GM23338 (cell line): ENCODE results near the gene KIAA0040. TPM values are rescaled to one million over a fixed set of nuclear protein-coding genes. Genes with fewer than 3 reads are reported as not detected.

Experiments used
- ATAC-seq: fragments of 200-7000 bp; cut with Tn5 transposase; 3 replicates; pipeline ENCODE4 v1.9.1; 2020
- DNase-seq: peaks from one replicate; pipeline ENCODE4 v3.0.0-alpha.2; 2015; ENCODE audit warnings: low spot score
- H2AFZ ChIP-seq: fragments of 200-600 bp; sonication (generic); 2 replicates; pipeline ENCODE4 v1.8.0; 2016; ENCODE audit warnings: antibody characterized with exemption, mild to moderate bottlenecking, moderate library complexity
- H3F3A ChIP-seq: fragments of 200-600 bp; sonication (generic); replicated peaks from 2 replicates; pipeline ENCODE4 v1.8.0; 2017; ENCODE audit warnings: antibody characterized with exemption, mixed run types, low read depth
- H3K27ac ChIP-seq: fragments of 200-600 bp; sonication (generic); 2 replicates; pipeline ENCODE4 v1.6.1; 2016; ENCODE audit warnings: low read depth
- H3K27me3 ChIP-seq: fragments of 200-600 bp; sonication (generic); 2 replicates; pipeline ENCODE4 v1.8.0; 2016; ENCODE audit warnings: mild to moderate bottlenecking, mixed run types, moderate library complexity; ENCODE audit not compliant: insufficient read depth
- H3K36me3 ChIP-seq: fragments of 200-600 bp; sonication (generic); 2 replicates; pipeline ENCODE4 v1.8.0; 2016; ENCODE audit warnings: mild to moderate bottlenecking; ENCODE audit not compliant: insufficient read depth
- H3K4me1 ChIP-seq: fragments of 200-600 bp; sonication (generic); 2 replicates; pipeline ENCODE4 v1.8.0; 2016; ENCODE audit warnings: mild to moderate bottlenecking, moderate library complexity; ENCODE audit not compliant: insufficient read depth
- H3K4me2 ChIP-seq: fragments of 200-600 bp; sonication (generic); 2 replicates; pipeline ENCODE4 v1.7.1; 2017; ENCODE audit warnings: mixed run types
- H3K4me3 ChIP-seq: fragments of 200-600 bp; sonication (generic); 2 replicates; pipeline ENCODE4 v1.6.1; 2016; ENCODE audit warnings: mixed run types
- H3K79me2 ChIP-seq: fragments of 200-600 bp; sonication (generic); replicated peaks from 2 replicates; pipeline ENCODE4 v1.8.0; 2017; ENCODE audit warnings: mild to moderate bottlenecking; ENCODE audit not compliant: insufficient read depth
- H3K9me2 ChIP-seq: fragments of 200-600 bp; sonication (generic); 2 replicates; pipeline ENCODE4 v1.8.0; 2017; ENCODE audit not compliant: insufficient read depth
- H4K20me1 ChIP-seq: fragments of 200-600 bp; sonication (generic); replicated peaks from 2 replicates; pipeline ENCODE4 v1.8.0; 2017; ENCODE audit warnings: mild to moderate bottlenecking; ENCODE audit not compliant: insufficient read depth
- H3K27ac Mint-ChIP-seq: 2 replicates; pipeline ENCODE4 v1.8.0; 2020; ENCODE audit warnings: inconsistent platforms, mild to moderate bottlenecking, moderate library complexity, mixed read lengths
- H3K27me3 Mint-ChIP-seq: 3 replicates; pipeline ENCODE4 v1.8.0; 2022; ENCODE audit warnings: low read depth, mild to moderate bottlenecking, moderate library complexity, mixed read lengths, inconsistent platforms; ENCODE audit not compliant: insufficient read depth, poor library complexity
- H3K36me3 Mint-ChIP-seq: 3 replicates; pipeline ENCODE4 v1.8.0; 2021; ENCODE audit warnings: low read depth, mild to moderate bottlenecking, inconsistent platforms, moderate library complexity, mixed read lengths
- H3K4me1 Mint-ChIP-seq: 3 replicates; pipeline ENCODE4 v1.8.0; 2020; ENCODE audit warnings: mild to moderate bottlenecking, inconsistent platforms, mixed read lengths
- H3K4me3 Mint-ChIP-seq: 3 replicates; pipeline ENCODE4 v1.8.0; 2021; ENCODE audit warnings: moderate library complexity, mild to moderate bottlenecking, inconsistent platforms, mixed read lengths
- H3K9me3 Mint-ChIP-seq: 3 replicates; pipeline ENCODE4 v1.8.0; 2020; ENCODE audit warnings: moderate library complexity, mild to moderate bottlenecking, inconsistent platforms, mixed read lengths
- CREB1 ChIP-seq: fragments of 250-450 bp; sonication (Bioruptor Pico); IDR thresholded peaks from 2 replicates; pipeline ENCODE4 v1.5.0; 2020; ENCODE audit warnings: low read depth, mild to moderate bottlenecking, moderate library complexity
- CTCF ChIP-seq, 2 experiments: fragments of 200-600 bp in 1 of 2; sonication (generic) in 1 of 2; conservative IDR thresholded peaks; 2 replicates each; pipeline versions ENCODE4 v1.5.1 to v1.6.1; 2016 to 2017; ENCODE audit warnings: antibody characterized with exemption in 2 of 2, low read depth in 2 of 2, mild to moderate bottlenecking in 2 of 2, moderate library complexity in 1 of 2
- ETS1 ChIP-seq: IDR thresholded peaks from 2 replicates; pipeline ENCODE4 v1.6.1; 2016; ENCODE audit warnings: antibody characterized with exemption
- EZH2 ChIP-seq: fragments of 200-600 bp; sonication (generic); IDR thresholded peaks from one replicate; pipeline ENCODE4 v1.8.0; 2017; ENCODE audit warnings: antibody characterized with exemption, mild to moderate bottlenecking, low read depth; ENCODE audit not compliant: unreplicated experiment
- EZH2phosphoT487 ChIP-seq: fragments of 200-600 bp; sonication (generic); IDR thresholded peaks from one replicate; pipeline ENCODE4 v1.8.1; 2018; ENCODE audit warnings: antibody characterized with exemption; ENCODE audit not compliant: unreplicated experiment
- JUNB ChIP-seq: IDR thresholded peaks from one replicate; pipeline ENCODE4 v1.6.1; 2016; ENCODE audit warnings: antibody characterized with exemption; ENCODE audit not compliant: unreplicated experiment
- NANOG ChIP-seq: IDR thresholded peaks from 2 replicates; pipeline ENCODE4 v1.6.1; 2016; ENCODE audit warnings: antibody characterized with exemption, borderline replicate concordance
- POLR2AphosphoS5 ChIP-seq: IDR thresholded peaks from 2 replicates; pipeline ENCODE4 v1.6.1; 2016; ENCODE audit warnings: antibody characterized with exemption, low read depth
- REST ChIP-seq: IDR thresholded peaks from one replicate; pipeline ENCODE4 v1.6.1; 2018; ENCODE audit warnings: antibody characterized with exemption; ENCODE audit not compliant: unreplicated experiment
- STAT1 ChIP-seq: IDR thresholded peaks from one replicate; pipeline ENCODE4 v1.6.1; 2016; ENCODE audit warnings: antibody characterized with exemption; ENCODE audit not compliant: unreplicated experiment
- ZNF114 ChIP-seq: fragments of 250-450 bp; sonication (Bioruptor Pico); IDR thresholded peaks from 2 replicates; pipeline ENCODE4 v1.5.0; 2020; ENCODE audit warnings: mild to moderate bottlenecking, moderate library complexity
- ZNF331 ChIP-seq: fragments of 250-450 bp; sonication (Bioruptor Pico); IDR thresholded peaks from 2 replicates; pipeline ENCODE4 v1.5.0; 2020; ENCODE audit warnings: low read depth, mild to moderate bottlenecking, moderate library complexity
- ZNF462 ChIP-seq: fragments of 250-450 bp; sonication (Bioruptor Pico); IDR thresholded peaks from 2 replicates; pipeline ENCODE4 v1.5.0; 2020; ENCODE audit warnings: mild to moderate bottlenecking, moderate library complexity
- polyA plus RNA-seq: library from polyadenylated mRNA; unstranded; fragments of >200 nt; fragmentation: Nextera tagmentation; extraction: Ambion mirVana; gene quantifications from 2 replicates; pipeline ENCODE4 v1.2.1, GENCODE V29; 2016
- total RNA-seq: library from RNA; depleted of rRNA; stranded (reverse); fragments of >200 nt; shearing (Covaris generic); gene quantifications from 2 replicates; pipeline ENCODE4 v1.2.3, GENCODE V29; 2014

Gene KIAA0040
- total and polyA plus RNA-seq, 2 experiments from 2014 or later = 7.0 to 11.9 TPM

GRCh38 chr1:175210744-175211143 lies 18.2 kb upstream of the KIAA0040 start:
- Histone ChIP-seq H3K4me3 (no peak overlapping the region), H3K27ac (no peak overlapping the region), H3K4me1 (no peaks in the 10 kb centered on the region), H3K9me2 (no peaks in the 10 kb centered on the region), H4K20me1 (no peaks in the 10 kb centered on the region), H3K27me3 (no peaks in the 10 kb centered on the region), H3F3A (no peaks in the 10 kb centered on the region), H3K36me3 (no peaks in the 10 kb centered on the region), H2AFZ (no peak overlapping the region), H3K4me2 (no peak overlapping the region), H3K79me2 (no peaks in the 10 kb centered on the region)
- Mint-ChIP-seq H3K27ac (no peak overlapping the region), H3K27me3 (no peaks in the 10 kb centered on the region), H3K4me1 (no peaks in the 10 kb centered on the region), H3K4me3 (no peak overlapping the region), H3K36me3 (no peaks in the 10 kb centered on the region), H3K9me3 (no peaks in the 10 kb centered on the region; the same call in 2 of the 3 replicates)
- no peak for TF ChIP-seq ZNF331
- no peak for TF ChIP-seq EZH2
- TF ChIP-seq STAT1 = no peak
- TF ChIP-seq CTCF (conservative IDR thresholded peaks at IDR 0.05; ENCODE audit: low read depth in 2 of 2) = no peak
- no peak for TF ChIP-seq EZH2phosphoT487
- no peak for TF ChIP-seq ZNF114
- TF ChIP-seq CREB1 (CRISPR knock-in tag) = no peak
- TF ChIP-seq NANOG = no peak
- TF ChIP-seq JUNB = no peak
- no peak for TF ChIP-seq ETS1
- no peak for TF ChIP-seq REST
- TF ChIP-seq POLR2AphosphoS5 = no peak
- TF ChIP-seq ZNF462 = no peak
- no peak for DNase-seq
- ATAC-seq = no peak
